Right ventricle myocardium inferior (tissue), 1 donor: ENCODE results near the gene HOXC10. TPM values are rescaled to one million over a fixed set of nuclear protein-coding genes. Genes with fewer than 3 reads are reported as not detected.
A peak's percentile ranks its signal among the peaks of the same experiment; 100 is the strongest.

Experiments
- ATAC-seq: fragments of 200-7000 bp; cut with Tn5 transposase; one replicate; pipeline ENCODE4 v1.9.1; 2020; ENCODE audit warnings: mild to moderate bottlenecking, moderate library complexity
- DNase-seq: peaks from one replicate; pipeline ENCODE4 v3.0.0; 2021; ENCODE audit errors: missing footprints
- intact Hi-C: fragments of 100-400 bp; cut with DNase I; formaldehyde crosslinking; loops from one replicate; pipeline ENCODE4 v1.11.0; 2022
- total RNA-seq: library from RNA; stranded (reverse); fragmentation: NEBNext Ultra II Directional; extraction: Animal tissue kit (Norgen Biotek cat#: 25700); gene quantifications from one replicate; pipeline ENCODE4 v1.2.1, GENCODE V29; 2021
- donor health status: DM: no; HTN: yes; CAD: no; lungs with severe emphysema.

Gene HOXC10
- total RNA-seq, 1 donor from 2014 or later = not detected

GRCh38 chr12:53985994-53986685 lies 1.2 kb downstream of the HOXC10 start:
- no peak for DNase-seq
- ATAC-seq = no peak
- intact Hi-C loops = no loop called here

GRCh38 chr12:53986686-53987483 lies 1.9 kb downstream of the HOXC10 start:
- ATAC-seq (no peak), DNase-seq (no peak)
- intact Hi-C loops = no loop called here

GRCh38 chr12:53987787-53988230 lies 2.9 kb downstream of the HOXC10 start:
- no peak for ATAC-seq
- intact Hi-C loops = no loop called here
- no peak for DNase-seq

DNA sequence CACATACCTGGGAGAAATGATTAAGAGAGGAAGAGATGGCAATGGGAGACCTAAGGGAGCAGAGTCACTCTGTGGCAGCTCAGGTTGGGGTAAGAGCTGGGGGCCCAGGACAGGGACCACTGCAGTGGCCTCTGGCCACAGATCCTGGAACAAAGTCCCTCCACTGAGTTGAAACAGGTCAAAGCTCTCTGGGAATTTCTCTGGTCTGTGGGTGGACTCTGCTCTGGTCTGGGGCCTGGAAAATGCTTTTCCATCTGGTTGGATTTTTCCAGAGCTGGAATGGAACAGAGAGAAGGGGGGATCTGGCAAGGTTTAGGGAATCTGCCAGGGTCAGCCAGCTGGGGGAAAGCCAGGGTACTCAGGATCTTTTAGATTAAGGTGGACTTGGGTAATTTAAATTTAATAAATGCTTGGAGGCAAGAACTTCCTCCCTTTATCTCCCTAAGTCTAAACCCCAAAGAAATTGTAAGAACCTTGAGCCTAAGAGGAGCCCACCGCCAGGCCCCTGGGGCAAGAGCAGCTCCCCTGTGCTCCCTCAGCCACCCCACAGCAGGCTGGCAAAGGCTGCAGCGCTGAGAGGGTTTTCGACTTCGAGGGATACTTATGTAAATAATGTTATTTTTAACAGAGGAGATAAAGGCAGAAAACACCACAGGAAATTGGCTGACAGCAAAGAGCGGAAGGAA lies 3.7 kb downstream of the HOXC10 start:
- ATAC-seq (no peak), DNase-seq (no peak)
- intact Hi-C loops = no loop called here

GRCh38 chr12:53989227-53990113 lies 4.5 kb downstream of the HOXC10 start:
- intact Hi-C loops = no loop called here
- no peak for DNase-seq
- no peak for ATAC-seq

DNA sequence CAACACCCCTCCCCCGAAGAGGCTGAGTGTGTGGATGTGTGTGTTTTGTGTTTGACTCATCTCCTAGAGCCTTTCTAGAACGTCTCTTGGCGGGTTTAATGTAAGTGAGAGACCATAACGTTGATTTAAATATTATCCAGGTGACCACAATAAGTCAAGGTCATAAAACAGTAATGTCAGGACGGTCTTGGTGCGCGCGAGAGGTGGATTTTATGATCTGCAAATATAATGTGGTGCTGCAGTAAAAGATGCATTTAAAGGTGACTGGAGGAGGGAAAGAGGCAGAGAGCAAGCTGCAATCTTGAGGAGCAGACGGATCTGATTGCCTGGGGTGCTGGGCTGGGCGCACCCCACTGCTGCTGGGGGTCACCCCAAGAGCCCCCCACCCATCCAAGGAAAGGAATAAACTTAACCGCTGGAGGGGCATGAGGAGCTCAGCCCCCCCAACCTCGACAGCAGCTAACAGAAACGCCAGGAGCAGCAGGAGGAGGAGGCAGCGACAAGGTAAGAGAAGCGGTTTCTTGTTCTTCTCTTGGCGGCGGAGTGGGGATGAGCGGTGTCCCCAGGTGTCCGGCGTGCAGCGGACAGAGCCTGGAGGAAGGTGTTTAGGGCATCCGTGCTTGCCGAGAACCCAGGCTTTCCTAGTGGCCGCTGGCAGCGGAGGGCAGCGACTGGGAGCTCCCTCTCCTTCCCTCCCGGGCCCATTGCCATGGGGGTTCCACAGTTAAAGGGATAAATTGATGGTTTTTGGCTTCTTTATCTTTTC lies 5.5 kb downstream of the HOXC10 start:
- intact Hi-C loops = no loop called here
- no peak for ATAC-seq
- no peak for DNase-seq

DNA sequence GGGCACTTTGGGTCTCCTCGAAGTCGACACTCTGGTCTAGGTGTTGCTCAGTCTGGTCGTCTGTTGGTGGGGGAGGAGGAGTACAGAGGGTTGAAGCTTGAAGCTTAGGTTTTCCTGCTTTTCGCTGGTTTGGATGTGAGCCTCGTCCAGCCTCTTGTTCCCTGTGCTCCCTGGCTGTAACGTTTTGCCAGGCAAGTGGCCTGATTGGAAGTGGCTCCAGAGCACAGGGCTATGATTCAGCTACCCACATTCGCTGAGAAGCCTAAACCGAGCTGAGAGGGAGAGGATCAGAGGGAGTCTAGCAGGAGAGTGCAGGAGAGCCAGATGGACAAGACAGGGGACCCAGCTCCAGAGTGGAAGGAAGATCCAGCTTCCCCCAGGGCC lies 6.1 kb downstream of the HOXC10 start:
- intact Hi-C loops = no loop called here
- DNase-seq (no peak), ATAC-seq (no peak)

DNA sequence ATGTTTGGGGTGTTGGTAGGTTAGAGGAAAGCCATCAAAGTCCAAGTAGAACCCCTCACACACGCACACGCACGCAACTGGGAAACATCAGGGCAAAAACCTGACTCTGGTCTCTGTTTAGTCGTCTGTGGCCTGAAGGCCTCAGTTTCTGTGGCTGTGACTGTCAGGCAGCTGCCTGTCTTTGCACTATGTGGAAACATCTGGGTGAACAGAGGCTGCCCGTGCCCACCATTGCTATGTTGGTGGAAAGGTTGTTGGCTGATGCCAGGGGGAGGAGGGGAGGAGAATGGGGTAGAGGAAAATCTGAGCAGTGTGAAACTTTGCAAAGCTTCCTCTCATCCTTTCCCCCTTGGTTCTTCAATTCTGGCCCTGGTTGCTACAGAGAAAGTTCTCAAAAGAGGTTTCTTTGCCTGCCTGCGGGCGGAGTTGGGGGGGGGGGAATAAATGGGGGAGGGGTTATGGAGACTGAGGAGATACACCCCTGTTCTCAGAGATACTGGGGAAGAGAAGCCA lies 7.5 kb downstream of the HOXC10 start:
- ATAC-seq = no peak
- intact Hi-C loops = no loop called here
- DNase-seq = peak; percentile 21

GRCh38 chr12:53993162-53994008 lies 8.4 kb downstream of the HOXC10 start:
- DNase-seq = peak; percentile 13
- no peak for ATAC-seq
- intact Hi-C loops = no loop called here

GRCh38 chr12:53994009-53994263 lies 9.0 kb downstream of the HOXC10 start:
- ATAC-seq = no peak
- peak; percentile 26 for DNase-seq
- intact Hi-C loops = no loop called here

DNA sequence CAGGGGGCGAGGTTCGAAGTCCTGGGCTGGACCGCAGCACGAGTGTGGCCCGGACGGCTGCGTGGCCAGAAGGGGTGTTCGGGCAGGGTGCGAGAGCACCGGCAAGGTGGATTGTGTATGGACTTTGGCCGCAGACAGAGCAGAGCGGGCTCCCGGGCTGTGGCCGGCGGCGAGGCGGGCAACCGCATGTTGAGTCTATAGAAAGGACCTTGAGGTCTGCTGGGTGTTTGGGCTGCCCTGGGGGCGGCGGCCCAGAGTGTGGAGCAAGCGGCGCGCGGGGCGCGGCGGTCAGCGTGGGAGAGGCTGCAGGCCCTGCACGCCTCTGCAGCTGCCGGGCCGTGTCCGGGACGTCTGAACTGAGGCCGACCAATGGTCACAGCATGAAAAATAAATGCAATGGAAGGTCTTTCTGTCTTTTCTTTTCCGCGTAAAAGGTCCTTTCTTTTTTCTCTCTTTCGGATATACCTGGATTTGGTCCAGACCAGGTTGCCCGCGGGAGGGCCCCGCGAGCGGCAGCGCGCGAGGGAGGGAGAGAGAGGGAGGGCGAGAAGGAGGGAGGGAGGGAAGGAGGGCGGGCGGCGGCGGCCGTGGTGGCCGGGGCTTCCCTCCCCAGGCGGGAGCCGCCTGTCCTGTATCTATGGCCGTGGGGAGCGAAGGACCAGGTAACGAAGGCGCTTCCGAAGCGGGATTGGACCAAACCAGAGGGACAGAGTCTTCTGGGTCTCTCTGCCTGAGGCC lies 9.5 kb downstream of the HOXC10 start:
- peak; percentile 41 for DNase-seq
- intact Hi-C loops = no loop called here
- ATAC-seq = no peak

DNA sequence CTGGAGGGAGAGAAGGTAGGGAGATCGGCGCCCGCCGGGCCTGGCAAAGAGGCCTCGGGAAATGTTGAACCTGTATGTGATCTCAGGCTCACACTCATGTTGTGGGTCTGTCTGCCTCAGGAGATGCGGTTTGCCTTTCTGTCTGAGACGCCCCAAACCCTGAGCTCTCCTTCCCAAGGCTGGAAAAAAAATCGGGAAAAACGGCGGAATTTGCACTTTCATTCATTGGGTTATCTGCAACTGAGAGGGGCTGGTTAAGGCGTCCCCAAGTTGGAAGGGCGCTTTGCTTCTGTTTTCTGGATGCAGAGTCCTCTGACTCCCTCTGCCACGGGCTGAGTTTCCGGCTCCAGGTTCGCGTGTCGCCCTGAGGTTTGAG lies 10.0 kb downstream of the HOXC10 start:
- ATAC-seq (no peak), DNase-seq (peak; percentile 55)
- intact Hi-C loops = no loop called here

- no peak for ATAC-seq
Observed at GRCh38 chr12:53995378-53996239, 10.7 kb downstream of the HOXC10 start.

DNA sequence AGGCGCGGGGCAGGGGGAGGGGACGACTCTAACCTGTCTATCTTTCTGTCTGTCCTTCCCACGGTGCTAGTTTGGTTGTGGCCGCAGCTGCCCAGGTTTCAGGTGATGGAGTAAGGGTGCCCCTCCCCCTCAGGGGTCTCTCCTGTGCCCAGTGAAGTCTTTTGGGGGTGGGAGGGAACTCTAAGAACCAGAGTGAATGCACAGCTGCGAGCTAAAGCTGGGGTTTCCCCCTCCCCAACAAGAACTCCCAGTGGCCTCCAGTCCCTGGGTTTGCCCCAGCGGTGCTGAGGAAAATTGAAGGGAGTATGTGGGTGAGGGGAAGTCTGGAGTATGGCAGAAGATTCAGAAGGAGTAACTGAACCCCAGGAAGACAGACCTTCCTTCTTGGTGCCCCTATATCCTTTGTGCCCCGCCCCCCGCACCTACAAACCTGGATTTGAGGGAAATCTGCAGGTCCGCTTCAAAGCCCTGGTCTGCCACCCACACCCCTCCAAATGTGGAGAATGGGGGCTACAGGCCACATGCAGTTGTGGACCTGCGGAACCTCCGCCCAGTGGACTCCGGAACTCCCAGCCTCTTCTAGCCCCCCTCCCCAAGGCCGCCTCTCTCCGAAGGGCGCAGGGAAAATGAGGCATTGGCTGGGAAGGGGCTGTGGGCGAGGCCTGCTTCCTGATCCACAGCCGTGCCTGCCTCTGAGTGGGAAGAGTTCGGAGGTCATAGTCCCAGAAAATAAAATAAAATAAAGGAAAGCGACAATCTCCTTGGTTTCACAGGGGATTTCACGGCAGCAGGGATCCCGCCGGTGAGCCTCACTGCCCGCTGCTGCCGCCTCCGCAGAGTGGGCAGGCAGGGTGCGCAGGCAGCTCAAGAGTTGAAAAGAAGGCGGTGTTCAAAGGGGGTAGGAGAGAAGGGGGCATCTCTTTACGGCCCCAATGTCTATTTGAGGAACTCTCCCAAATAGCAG lies 11.6 kb downstream of the HOXC10 start:
- no peak for ATAC-seq
- intact Hi-C loops = no loop called here
- peak; percentile 45 for DNase-seq

More at GRCh38 chr12:53995378-53996239, 10.7 kb downstream of the HOXC10 start:
- intact Hi-C loops = no loop called here
- DNase-seq = peak; percentile 66
